Nephron (organoid): Measurements from ENCODE around the gene BCL11A.

Source experiments
- H3K27ac Mint-ChIP-seq, 3 experiments: 2 replicates each; pipeline ENCODE4 v1.8.0; 2020; ENCODE audit warnings: mixed read lengths in 3 of 3, mild to moderate bottlenecking in 2 of 3, moderate library complexity in 1 of 3
- H3K27me3 Mint-ChIP-seq: 2 replicates; pipeline ENCODE4 v1.8.0; 2021; ENCODE audit warnings: low read depth, mild to moderate bottlenecking, moderate library complexity, mixed read lengths
- H3K36me3 Mint-ChIP-seq: 2 replicates; pipeline ENCODE4 v1.8.0; 2020; ENCODE audit warnings: low read depth, mixed read lengths
- H3K4me1 Mint-ChIP-seq: 2 replicates; pipeline ENCODE4 v1.8.0; 2020; ENCODE audit warnings: mixed read lengths
- H3K4me3 Mint-ChIP-seq, 3 experiments: 2 replicates each; pipeline ENCODE4 v1.8.0; 2020; ENCODE audit warnings: mild to moderate bottlenecking in 3 of 3, mixed read lengths in 3 of 3, moderate library complexity in 2 of 3
- H3K9me3 Mint-ChIP-seq: 2 replicates; pipeline ENCODE4 v1.8.0; 2020; ENCODE audit warnings: mixed read lengths
- TF ChIP-seq, protein P1 (sequence below), 3 experiments: fragments of 200-600 bp; sonication (generic); IDR thresholded peaks; one replicate each; pipeline ENCODE4 v1.5.0; 2021; ENCODE audit warnings: antibody characterized with exemption in 3 of 3; ENCODE audit not compliant: unreplicated experiment in 3 of 3

Gene BCL11A

GRCh38 chr2:60408811-60409530 lies 144.5 kb downstream of the BCL11A start:
- no peak overlapping the region for H3K27ac Mint-ChIP-seq
- no peaks in the 10 kb centered on the region for H3K9me3 Mint-ChIP-seq
- no peaks in the 10 kb centered on the region for H3K36me3 Mint-ChIP-seq
- H3K4me1 Mint-ChIP-seq: peaks cover 65% of the 10 kb centered on the region
- peaks cover 7% of the 10 kb centered on the region for H3K27me3 Mint-ChIP-seq
- no peak overlapping the region for H3K4me3 Mint-ChIP-seq
- TF ChIP-seq, protein P1, sequence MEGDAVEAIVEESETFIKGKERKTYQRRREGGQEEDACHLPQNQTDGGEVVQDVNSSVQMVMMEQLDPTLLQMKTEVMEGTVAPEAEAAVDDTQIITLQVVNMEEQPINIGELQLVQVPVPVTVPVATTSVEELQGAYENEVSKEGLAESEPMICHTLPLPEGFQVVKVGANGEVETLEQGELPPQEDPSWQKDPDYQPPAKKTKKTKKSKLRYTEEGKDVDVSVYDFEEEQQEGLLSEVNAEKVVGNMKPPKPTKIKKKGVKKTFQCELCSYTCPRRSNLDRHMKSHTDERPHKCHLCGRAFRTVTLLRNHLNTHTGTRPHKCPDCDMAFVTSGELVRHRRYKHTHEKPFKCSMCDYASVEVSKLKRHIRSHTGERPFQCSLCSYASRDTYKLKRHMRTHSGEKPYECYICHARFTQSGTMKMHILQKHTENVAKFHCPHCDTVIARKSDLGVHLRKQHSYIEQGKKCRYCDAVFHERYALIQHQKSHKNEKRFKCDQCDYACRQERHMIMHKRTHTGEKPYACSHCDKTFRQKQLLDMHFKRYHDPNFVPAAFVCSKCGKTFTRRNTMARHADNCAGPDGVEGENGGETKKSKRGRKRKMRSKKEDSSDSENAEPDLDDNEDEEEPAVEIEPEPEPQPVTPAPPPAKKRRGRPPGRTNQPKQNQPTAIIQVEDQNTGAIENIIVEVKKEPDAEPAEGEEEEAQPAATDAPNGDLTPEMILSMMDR (IDR thresholded peaks at IDR 0.05; ENCODE audit: unreplicated experiment in 3 of 3): no peak

GRCh38 chr2:60408207-60408606 lies 145.2 kb downstream of the BCL11A start:
- H3K27ac Mint-ChIP-seq: no peak overlapping the region
- peaks cover 9% of the 10 kb centered on the region for H3K27me3 Mint-ChIP-seq
- TF ChIP-seq, protein P1 (IDR thresholded peaks at IDR 0.05; ENCODE audit: unreplicated experiment in 3 of 3): no peak
- peaks cover 65% of the 10 kb centered on the region for H3K4me1 Mint-ChIP-seq
- no peaks in the 10 kb centered on the region for H3K36me3 Mint-ChIP-seq
- no peaks in the 10 kb centered on the region for H3K9me3 Mint-ChIP-seq
- no peak overlapping the region for H3K4me3 Mint-ChIP-seq

- H3K36me3 Mint-ChIP-seq: no peaks in the 10 kb centered on the region
- H3K9me3 Mint-ChIP-seq: no peaks in the 10 kb centered on the region
- peaks cover 65% of the 10 kb centered on the region for H3K4me1 Mint-ChIP-seq
- H3K4me3 Mint-ChIP-seq: peak overlapping the region in 1 of 3 experiments; percentile 15
- peaks cover 15% of the 10 kb centered on the region for H3K27me3 Mint-ChIP-seq
- peak overlapping the region; percentile 60 to 91 (median 85) for H3K27ac Mint-ChIP-seq
- TF ChIP-seq, protein P1 (IDR thresholded peaks at IDR 0.05; ENCODE audit: unreplicated experiment in 3 of 3): no peak
Observed at GRCh38 chr2:60407398-60407797, 146.1 kb downstream of the BCL11A start.

DNA sequence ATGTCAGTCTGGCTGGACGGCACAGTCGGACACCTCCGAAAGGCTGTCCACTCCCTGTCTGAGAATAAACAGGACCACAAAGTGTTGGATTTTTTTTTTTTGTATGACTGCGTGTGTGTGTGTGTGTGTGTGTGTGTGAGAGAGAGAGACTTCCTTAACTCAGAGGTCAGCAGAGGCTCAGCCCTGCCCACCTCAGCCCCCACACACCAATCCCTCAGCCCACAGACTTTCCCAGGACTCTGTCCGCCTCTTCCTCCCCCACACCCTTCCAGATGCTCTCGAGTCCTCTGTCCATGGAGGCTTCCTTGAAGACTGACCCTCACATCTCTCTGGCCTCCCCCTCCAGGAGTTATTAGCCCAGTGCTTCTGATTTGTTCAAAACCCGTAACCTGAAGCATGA lies 147.3 kb downstream of the BCL11A start:
- Mint-ChIP-seq H3K9me3 (no peaks in the 10 kb centered on the region), H3K4me1 (peaks cover 58% of the 10 kb centered on the region), H3K36me3 (no peaks in the 10 kb centered on the region), H3K27ac (peak overlapping the region; percentile 60 to 91 (median 85)), H3K4me3 (peak overlapping the region in 1 of 3 experiments; percentile 7), H3K27me3 (peaks cover 15% of the 10 kb centered on the region)
- TF ChIP-seq, protein P1 (IDR thresholded peaks at IDR 0.05; ENCODE audit: unreplicated experiment in 3 of 3): no peak

- peak overlapping the region; percentile 8 to 91 (median 85) for H3K27ac Mint-ChIP-seq
- H3K36me3 Mint-ChIP-seq: no peaks in the 10 kb centered on the region
- H3K27me3 Mint-ChIP-seq: peaks cover 15% of the 10 kb centered on the region
- no peak overlapping the region for H3K4me3 Mint-ChIP-seq
- no peaks in the 10 kb centered on the region for H3K9me3 Mint-ChIP-seq
- TF ChIP-seq, protein P1 (IDR thresholded peaks at IDR 0.05; ENCODE audit: unreplicated experiment in 3 of 3): no peak
- H3K4me1 Mint-ChIP-seq: peaks cover 57% of the 10 kb centered on the region
Observed at GRCh38 chr2:60405271-60405919, 148.1 kb downstream of the BCL11A start.
